DMS153 (cell line): ENCODE data around the gene SH3YL1.

Experiments used
- DNase-seq: peaks from one replicate; lab custom pipeline; 2025; lab: John Stamatoyannopoulos, UW

SH3YL1 gene

GRCh38 chr2:257842-258241 is 6.0 kb downstream of the SH3YL1 start:
- DNase-seq, result no peak

- no peak for DNase-seq
These were observed 6.4 kb downstream of the SH3YL1 start for GRCh38 chr2:257429-257828.

- no peak for DNase-seq
These were observed 7.7 kb downstream of the SH3YL1 start for GRCh38 chr2:256094-256493.

DNA sequence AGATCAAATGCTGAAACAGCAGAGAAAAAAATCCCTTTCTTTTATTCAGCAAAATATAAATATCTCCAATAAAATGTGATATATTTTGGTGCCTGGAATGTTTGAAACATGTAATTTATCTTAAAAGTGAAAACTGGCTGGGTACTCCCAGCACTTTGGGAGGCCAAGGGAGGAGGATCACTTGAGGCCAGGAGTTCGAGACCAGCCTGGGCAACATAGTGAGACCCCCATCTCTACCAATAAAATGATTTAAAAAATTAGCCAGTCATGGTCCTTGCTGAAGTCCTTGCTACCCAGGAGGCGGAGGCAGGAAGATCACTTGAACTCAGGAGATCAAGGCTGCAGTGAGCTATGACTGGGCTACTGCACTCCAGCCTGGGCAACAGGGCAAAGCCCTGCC is 8.6 kb downstream of the SH3YL1 start:
- DNase-seq, result no peak

GRCh38 chr2:254241-254640 is 9.6 kb downstream of the SH3YL1 start:
- no peak for DNase-seq

DNA sequence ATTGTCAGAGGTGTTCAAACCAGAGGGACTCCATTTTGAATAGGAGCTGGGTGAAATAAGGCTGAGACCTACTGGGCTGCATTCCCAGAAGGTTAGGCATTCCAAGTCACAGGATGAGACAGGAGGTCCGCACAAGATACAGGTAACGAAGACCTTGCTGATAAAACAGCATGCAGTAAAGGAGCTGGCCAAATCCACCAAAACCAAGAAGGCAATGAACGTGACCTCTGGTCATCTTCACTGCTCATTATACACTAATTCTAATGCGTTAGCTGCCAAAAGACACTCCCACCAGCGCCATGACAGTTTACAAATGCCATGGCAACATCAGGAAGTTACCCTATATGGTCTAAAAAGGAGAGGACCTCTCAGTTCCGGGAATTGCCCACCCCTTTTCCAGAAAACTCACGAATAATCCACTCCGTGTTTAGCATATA is 10.6 kb downstream of the SH3YL1 start:
- DNase-seq, result no peak

GRCh38 chr2:252001-252602 is 11.7 kb downstream of the SH3YL1 start:
- DNase-seq, result no peak

- DNase-seq, result no peak
These were observed 14.2 kb downstream of the SH3YL1 start for GRCh38 chr2:249538-250042.

DNA sequence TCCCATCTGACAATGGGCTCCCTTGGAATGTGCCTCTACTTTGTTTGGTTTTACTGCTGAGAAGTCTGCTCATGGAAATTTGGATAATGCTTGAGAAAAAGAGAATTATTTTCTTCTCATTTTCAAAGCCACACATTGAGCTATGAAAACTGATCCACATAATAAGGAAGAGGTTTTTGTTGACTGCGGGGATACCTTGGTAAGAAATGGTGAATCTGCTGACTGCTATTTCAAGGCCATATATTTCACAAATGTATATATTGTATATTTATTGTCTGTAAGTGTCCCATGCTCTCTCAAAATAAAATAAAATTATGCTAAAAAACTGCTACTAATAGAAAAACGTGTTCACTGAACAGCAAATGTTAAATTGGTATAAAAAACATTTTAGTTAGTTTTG is 15.1 kb downstream of the SH3YL1 start:
- no peak for DNase-seq

GRCh38 chr2:246489-247144 is 17.2 kb downstream of the SH3YL1 start:
- no peak for DNase-seq

DNA sequence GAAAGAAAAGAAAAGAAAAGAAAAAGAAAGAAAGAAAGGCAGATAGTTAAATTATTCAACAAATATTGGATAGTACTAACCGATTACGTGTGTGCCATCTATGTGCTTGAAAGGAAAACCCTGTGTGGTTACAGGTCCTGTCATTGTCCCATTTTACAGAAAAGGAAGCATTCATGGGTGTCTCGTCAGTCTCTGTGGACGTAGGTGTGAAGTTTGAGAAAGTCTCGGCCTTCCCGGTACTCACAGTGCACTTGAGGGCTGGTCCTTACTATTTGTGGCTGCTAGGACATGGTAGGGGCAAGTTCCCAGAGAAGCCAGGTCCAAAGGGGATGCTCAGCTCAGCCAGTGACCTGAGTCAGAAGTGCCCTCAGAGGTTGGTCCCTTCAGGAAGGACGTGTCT is 19.3 kb downstream of the SH3YL1 start:
- DNase-seq, result no peak

DNA sequence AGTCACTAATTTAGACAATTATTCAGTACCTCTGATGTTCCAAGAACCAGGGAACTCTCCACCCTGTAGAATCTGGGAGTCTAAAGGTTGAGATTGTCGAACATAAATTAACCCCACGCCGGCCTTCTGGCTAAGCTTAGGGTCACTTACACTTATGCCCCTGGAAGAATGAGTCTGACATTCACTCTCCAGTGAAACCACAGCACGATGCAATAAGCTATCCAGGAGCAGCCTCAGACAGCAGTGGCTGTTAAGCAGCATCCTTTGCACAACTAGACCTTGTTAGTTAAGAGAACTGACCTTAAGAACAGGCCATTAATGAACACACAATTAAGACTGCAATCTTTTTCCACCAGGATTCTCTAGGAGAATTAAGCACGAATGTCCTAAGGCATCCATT is 25.0 kb downstream of the SH3YL1 start:
- DNase-seq, result no peak

DNA sequence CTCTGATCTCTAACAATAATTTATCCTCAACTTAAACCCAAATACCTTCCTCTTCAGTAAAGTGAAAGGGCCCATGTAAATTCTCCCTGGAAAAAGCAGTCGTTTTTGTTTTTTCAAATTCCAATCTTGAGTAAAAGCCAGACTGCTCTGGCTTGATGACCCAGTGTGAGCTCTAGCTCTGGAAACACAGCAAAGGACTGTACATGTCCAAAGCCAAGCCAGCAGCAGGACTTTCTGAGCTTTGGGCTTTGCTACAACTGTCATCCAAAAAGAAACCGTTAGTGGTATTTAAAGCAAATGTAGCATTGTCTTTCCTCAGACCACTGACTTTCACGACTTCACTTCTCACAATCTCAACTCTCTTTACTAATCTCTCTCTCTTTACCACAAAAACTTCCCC is 25.4 kb downstream of the SH3YL1 start:
- no peak for DNase-seq

- no peak for DNase-seq
These were observed 26.0 kb downstream of the SH3YL1 start for GRCh38 chr2:237878-238277.

- no peak for DNase-seq
These were observed 26.8 kb downstream of the SH3YL1 start for GRCh38 chr2:236993-237539.

- DNase-seq, result no peak
These were observed 29.4 kb downstream of the SH3YL1 start for GRCh38 chr2:234421-234820.

DNA sequence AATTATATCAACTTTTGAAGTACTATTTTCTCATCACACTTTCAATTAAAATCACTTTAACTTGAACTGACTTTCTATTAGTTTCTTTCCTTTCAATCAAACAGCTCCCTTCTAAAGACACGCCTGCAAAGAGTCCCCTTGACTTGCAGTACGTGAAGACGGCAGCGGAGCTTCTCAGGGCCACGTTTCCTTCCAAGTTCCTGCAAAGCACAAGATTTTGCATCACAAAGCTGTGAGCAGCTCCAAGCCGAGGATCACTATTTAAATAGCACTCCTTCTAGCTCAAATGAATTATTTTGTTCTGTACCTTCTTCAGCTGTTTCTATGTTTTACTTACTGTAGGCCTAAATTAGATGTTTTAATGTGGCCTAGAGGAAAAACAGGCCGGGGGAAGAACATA is 30.8 kb downstream of the SH3YL1 start:
- no peak for DNase-seq

GRCh38 chr2:231521-232185 is 32.2 kb downstream of the SH3YL1 start:
- DNase-seq, result no peak

GRCh38 chr2:228518-229278 is 35.1 kb downstream of the SH3YL1 start:
- no peak for DNase-seq

- DNase-seq, result no peak
These were observed 35.7 kb downstream of the SH3YL1 start for GRCh38 chr2:228115-228514.

GRCh38 chr2:223971-224760 is 39.7 kb downstream of the SH3YL1 start:
- no peak for DNase-seq

DNA sequence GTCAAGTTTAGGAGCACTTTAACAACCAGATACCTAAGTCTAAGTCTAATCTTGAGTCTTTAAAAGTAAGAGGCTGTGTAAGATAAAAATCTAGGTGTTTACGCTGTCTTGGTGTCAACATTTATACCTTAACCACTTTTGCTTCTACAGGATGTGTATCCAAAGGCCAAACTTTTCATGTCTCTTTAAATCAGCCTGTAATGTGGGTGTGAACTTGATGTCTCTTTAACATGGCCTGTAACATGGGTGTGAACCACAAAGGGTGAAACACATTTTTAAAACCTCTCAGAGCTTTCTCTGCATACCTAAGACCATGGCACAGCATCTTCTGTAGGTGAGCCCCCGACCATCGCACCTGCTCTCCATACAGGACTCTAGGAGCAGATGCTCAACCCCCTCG is 40.4 kb downstream of the SH3YL1 start:
- DNase-seq, result no peak
